IMR-90 (cell line): ENCODE data around the gene SLC35F3. TPM values are rescaled to one million over a fixed set of nuclear protein-coding genes. Genes with fewer than 3 reads are reported as not detected.

Source experiments
- ATAC-seq: fragments of 200-7000 bp; cut with Tn5 transposase; 2 replicates; pipeline ENCODE4 v1.9.1; 2020; ENCODE audit warnings: low read depth, mild to moderate bottlenecking, moderate library complexity
- BruUV-seq: library from RNA; stranded (reverse); fragments of 400-500 nt; replicated peaks from 2 replicates; lab custom pipeline; 2021; lab: Mats Ljungman, UMichigan
- CTCF ChIA-PET: fragments of 300-600 bp; formaldehyde crosslinking; extraction: SDS; loops from one replicate; lab custom pipeline; 2021; ENCODE audit warnings: antibody characterized with exemption; lab: Yijun Ruan, JAX
- POLR2A ChIA-PET: fragments of 300-600 bp; sonication (Branson Sonifier 250); formaldehyde crosslinking; loops from one replicate; lab custom pipeline; 2022; ENCODE audit warnings: antibody characterized with exemption; ENCODE audit not compliant: unreplicated experiment; lab: Charles Lee
- DNase-seq: peaks from one replicate; pipeline ENCODE4 v3.0.0; 2013
- H2AFZ ChIP-seq: replicated peaks from 2 replicates; pipeline ENCODE3; 2013; ENCODE audit warnings: low read length, mild to moderate bottlenecking; ENCODE audit not compliant: poor library complexity
- H2AK5ac ChIP-seq: 2 replicates; pipeline ENCODE4 v1.6.1; 2013; ENCODE audit warnings: low read depth, low read length, inconsistent platforms
- H2AK9ac ChIP-seq: replicated peaks from 2 replicates; pipeline ENCODE3; 2013; ENCODE audit warnings: mild to moderate bottlenecking, low read depth, low read length, moderate library complexity; ENCODE audit not compliant: poor library complexity
- H2BK120ac ChIP-seq: 2 replicates; pipeline ENCODE4 v1.6.1; 2013; ENCODE audit warnings: low read depth, low read length, inconsistent platforms
- H2BK15ac ChIP-seq: 3 replicates; pipeline ENCODE4 v1.6.1; 2013; ENCODE audit warnings: low read depth, low read length, inconsistent platforms
- H2BK20ac ChIP-seq: 2 replicates; pipeline ENCODE4 v1.6.1; 2013; ENCODE audit warnings: low read depth, mild to moderate bottlenecking, inconsistent platforms, low read length, moderate library complexity
- H2BK5ac ChIP-seq: 2 replicates; pipeline ENCODE4 v1.6.1; 2013; ENCODE audit warnings: mild to moderate bottlenecking, low read depth, low read length, inconsistent platforms; ENCODE audit not compliant: poor library complexity, severe bottlenecking
- H3K14ac ChIP-seq: replicated peaks from 2 replicates; pipeline ENCODE4 v1.6.1; 2013; ENCODE audit warnings: low read depth, low read length, inconsistent platforms
- H3K18ac ChIP-seq: 2 replicates; pipeline ENCODE4 v1.6.1; 2013; ENCODE audit warnings: low read depth, low read length, control low read depth
- H3K23ac ChIP-seq: 2 replicates; pipeline ENCODE4 v1.6.1; 2013; ENCODE audit warnings: low read depth, low read length, inconsistent platforms
- H3K27ac ChIP-seq: 2 replicates; pipeline ENCODE4 v1.5.1; 2013; ENCODE audit warnings: mild to moderate bottlenecking, control low read depth, low read length; ENCODE audit not compliant: insufficient read depth
- H3K27me3 ChIP-seq: 2 replicates; pipeline ENCODE4 v1.6.1; 2013; ENCODE audit warnings: low read length; ENCODE audit not compliant: control insufficient read depth, insufficient read depth
- H3K36me3 ChIP-seq: 2 replicates; pipeline ENCODE4 v1.6.1; 2013; ENCODE audit warnings: low read length, mixed read lengths; ENCODE audit not compliant: control insufficient read depth, insufficient read depth
- H3K4ac ChIP-seq: 2 replicates; pipeline ENCODE4 v1.6.1; 2013; ENCODE audit warnings: low read depth, low read length, inconsistent platforms
- H3K4me1 ChIP-seq: 2 replicates; pipeline ENCODE4 v1.6.1; 2013; ENCODE audit warnings: low read length, mixed read lengths; ENCODE audit not compliant: control insufficient read depth, insufficient read depth
- H3K4me2 ChIP-seq: 2 replicates; pipeline ENCODE4 v1.6.1; 2013; ENCODE audit warnings: low read depth, mild to moderate bottlenecking, control low read depth, low read length, moderate library complexity
- H3K4me3 ChIP-seq: 2 replicates; pipeline ENCODE4 v1.5.1; 2013; ENCODE audit warnings: low read depth, mild to moderate bottlenecking, control low read depth, low read length, moderate library complexity; ENCODE audit not compliant: insufficient read depth
- H3K56ac ChIP-seq: 2 replicates; pipeline ENCODE4 v1.6.1; 2013; ENCODE audit warnings: low read length, inconsistent platforms; ENCODE audit not compliant: insufficient read depth; ENCODE audit errors: extremely low read depth
- H3K79me1 ChIP-seq, 2 experiments: 2 replicates each; pipeline ENCODE4 v1.6.1; 2013; ENCODE audit warnings: low read length in 2 of 2, inconsistent platforms in 1 of 2, low read depth in 1 of 2
- H3K9ac ChIP-seq: 2 replicates; pipeline ENCODE4 v1.6.1; 2013; ENCODE audit warnings: low read depth, low read length, control low read depth
- H3K9me1 ChIP-seq: 2 replicates; pipeline ENCODE4 v1.6.1; 2013; ENCODE audit warnings: low read length, inconsistent platforms; ENCODE audit not compliant: insufficient read depth
- H3K9me3 ChIP-seq: 2 replicates; pipeline ENCODE4 v1.6.1; 2013; ENCODE audit warnings: low read length; ENCODE audit not compliant: control insufficient read depth, insufficient read depth
- H4K20me1 ChIP-seq: 2 replicates; pipeline ENCODE4 v1.6.1; 2013; ENCODE audit warnings: low read length, inconsistent platforms; ENCODE audit not compliant: insufficient read depth
- H4K5ac ChIP-seq: 2 replicates; pipeline ENCODE4 v1.6.1; 2013; ENCODE audit warnings: mild to moderate bottlenecking, low read depth, low read length, control low read depth
- H4K8ac ChIP-seq, 2 experiments: 2 replicates each; pipeline ENCODE4 v1.6.1; 2013; ENCODE audit warnings: low read depth in 2 of 2, low read length in 2 of 2, control low read depth in 1 of 2, inconsistent platforms in 1 of 2
- H4K91ac ChIP-seq: 2 replicates; pipeline ENCODE4 v1.6.1; 2013; ENCODE audit warnings: low read depth, low read length, inconsistent platforms; ENCODE audit not compliant: insufficient read depth
- CHD1 ChIP-seq: IDR thresholded peaks from 2 replicates; pipeline ENCODE4 v1.6.1; 2012; ENCODE audit warnings: low read depth, low read length, improper control_type of control experiment
- USF2 ChIP-seq: fragments of 150-350 bp; IDR thresholded peaks from 2 replicates; pipeline ENCODE4 v1.6.1; 2017; ENCODE audit warnings: mild to moderate bottlenecking, antibody characterized with exemption, low read length, low read depth
- WGBS, 2 experiments: methylation state at CpG; one replicate each; pipeline versions ENCODE4 v1.1.5 to v1.1.7; 2013; ENCODE audit warnings: missing lambda C conversion rate in 2 of 2; ENCODE audit not compliant: insufficient read length in 1 of 2; ENCODE audit errors: extremely low coverage in 2 of 2; 5-methylcytosine and 5-hydroxymethylcytosine counted together
- dilution Hi-C: fragments of 300-500 bp; cut with HindIII; formaldehyde crosslinking; loops from one replicate; pipeline ENCODE4 v1.14.3; 2018; ENCODE audit warnings: low sequenced_read_pairs; ENCODE audit not compliant: unreplicated experiment
- in situ Hi-C: fragments of 300-500 bp; cut with MboI; formaldehyde crosslinking; loops from 3 replicates; pipeline ENCODE4 v1.14.3; 2019; ENCODE audit warnings: low sequenced_read_pairs, inconsistent platforms, mixed read lengths
- intact Hi-C: fragments of 100-400 bp; cut with micrococcal nuclease; formaldehyde crosslinking; loops from 2 replicates; pipeline ENCODE4 v1.10.0; 2022
- polyA plus RNA-seq, 3 experiments: library from polyadenylated mRNA; depleted of rRNA; stranded (reverse); fragments of >200 nt; gene quantifications; 2 replicates each; pipeline ENCODE4 v1.2.3, GENCODE V29; 2012; ENCODE audit warnings: low replicate concordance in 1 of 3
- total RNA-seq: library from RNA; depleted of rRNA; stranded (reverse); fragments of >200 nt; gene quantifications from 2 replicates; pipeline ENCODE4 v1.2.3, GENCODE V29; 2012

The SLC35F3 gene
- total and polyA plus RNA-seq, 2 of the 4 experiments (the other 2 are of a cell fraction) = under 0.01 to 0.17 TPM

DNA sequence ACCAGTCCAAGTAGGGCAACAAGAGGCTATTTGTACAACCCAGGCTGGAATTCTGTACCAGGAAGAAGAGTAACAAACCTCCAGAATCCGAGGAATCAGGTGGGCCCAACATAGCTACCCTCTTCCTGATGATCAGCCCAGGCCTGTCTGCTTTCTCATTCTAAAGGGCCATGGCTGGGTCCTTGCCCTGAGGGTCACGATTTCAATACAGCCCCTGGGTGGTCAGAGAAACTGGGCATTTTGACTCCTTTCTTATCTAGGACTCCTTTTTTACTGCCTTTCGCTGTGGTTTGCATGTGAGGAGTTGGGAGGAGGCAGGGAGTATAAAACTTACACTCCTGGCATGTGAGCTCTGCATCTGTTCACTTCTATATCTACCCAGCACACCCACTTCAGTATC is 303.9 kb downstream of the SLC35F3 start:
- H3K4ac ChIP-seq = no peak overlapping the region
- no peaks in the 10 kb centered on the region for H3K9me1 ChIP-seq
- no peak overlapping the region for H3K9ac ChIP-seq
- BruUV-seq = no TSS peak
- H3K36me3 ChIP-seq = no peaks in the 10 kb centered on the region
- ATAC-seq (0 out of 2 replicates have a peak, but pooled peaks have one; percentile 12), DNase-seq (no peak)
- H3K4me2 ChIP-seq = no peak overlapping the region
- in situ Hi-C loops = no loop called here
- no peak overlapping the region for H3K23ac ChIP-seq
- POLR2A ChIA-PET = no interaction called here
- H3K9me3 ChIP-seq = no peaks in the 10 kb centered on the region
- H3K18ac ChIP-seq = no peak overlapping the region
- H2BK20ac ChIP-seq = no peak overlapping the region
- H3K14ac ChIP-seq = no peak overlapping the region
- H4K8ac ChIP-seq = no peak overlapping the region
- H4K5ac ChIP-seq = no peak overlapping the region
- no peak overlapping the region for H2AK9ac ChIP-seq
- H2AFZ ChIP-seq = no peak overlapping the region
- H3K27ac ChIP-seq = no peak overlapping the region
- no peak overlapping the region for H2AK5ac ChIP-seq
- TF ChIP-seq USF2 (no peak), CHD1 (no peak)
- H4K91ac ChIP-seq = no peak overlapping the region
- no peak overlapping the region for H2BK15ac ChIP-seq
- H3K56ac ChIP-seq = no peak overlapping the region
- no peak overlapping the region for H2BK5ac ChIP-seq
- no CpG with 5 or more reads among the region's 3 CpGs for WGBS, 2 experiments
- no peaks in the 10 kb centered on the region; the same call in 1 of the 2 replicates for H3K27me3 ChIP-seq
- H3K79me1 ChIP-seq = no peaks in the 10 kb centered on the region
- H3K4me3 ChIP-seq = no peak overlapping the region
- H3K4me1 ChIP-seq = 0 out of 2 replicates have a peak, but pooled peaks cover 2% of the 10 kb centered on the region
- H2BK120ac ChIP-seq = no peak overlapping the region
- CTCF ChIA-PET = no interaction called here
- dilution Hi-C loops = no loop called here
- intact Hi-C loops = no loop called here
- no peaks in the 10 kb centered on the region for H4K20me1 ChIP-seq
